ENCODE data around the gene ZNF385B. TPM values are rescaled to one million over a fixed set of nuclear protein-coding genes. Genes with fewer than 3 reads are reported as not detected.

ZNF385B gene
- total RNA-seq, 1 experiment from 2014 or later, result 0.33 TPM

- Mint-ChIP-seq H3K9me3 (ENCODE audit: unreplicated experiment) (no peaks in the 10 kb centered on the region), H3K4me3 (ENCODE audit: unreplicated experiment) (no peak overlapping the region), H3K36me3 (ENCODE audit: insufficient read depth, unreplicated experiment) (no peaks in the 10 kb centered on the region), H3K27me3 (ENCODE audit: insufficient read depth, unreplicated experiment) (no peaks in the 10 kb centered on the region), H3K27ac (ENCODE audit: low read depth, unreplicated experiment) (no peak overlapping the region), H3K4me1 (ENCODE audit: insufficient read depth, unreplicated experiment) (peaks cover 6% of the 10 kb centered on the region)
- intact Hi-C loops (cut with micrococcal nuclease), result no loop called here
- no TSS peak for BruUV-seq (replicated peaks)
- ChIA-PET POLR2A (interaction anchor here (0.6 kb wide), 1 partner anchor 936 kb away, joined by 4 read pairs; no protein-coding TSS in a partner anchor), CTCF (interaction anchor here (0.5 kb wide), 1 partner anchor 1164 kb away, joined by 3 read pairs; no protein-coding TSS in a partner anchor)
- DNase-seq (ENCODE audit: unreplicated experiment), result no peak
- TF ChIP-seq CTCF (IDR thresholded peaks at IDR 0.05; ENCODE audit: unreplicated experiment), result no peak
Observed at GRCh38 chr2:179686069-179686468, 175.3 kb downstream of the ZNF385B start.

GRCh38 chr2:179685146-179685545 is 176.3 kb downstream of the ZNF385B start:
- no peak for TF ChIP-seq CTCF (IDR thresholded peaks at IDR 0.05; ENCODE audit: unreplicated experiment)
- no TSS peak for BruUV-seq (replicated peaks)
- ChIA-PET CTCF (no interaction called here), POLR2A (no interaction called here)
- H3K36me3 Mint-ChIP-seq (ENCODE audit: insufficient read depth, unreplicated experiment), result no peaks in the 10 kb centered on the region
- H3K27me3 Mint-ChIP-seq (ENCODE audit: insufficient read depth, unreplicated experiment), result no peaks in the 10 kb centered on the region
- intact Hi-C loops (cut with micrococcal nuclease), result no loop called here
- no peak overlapping the region for H3K27ac Mint-ChIP-seq (ENCODE audit: low read depth, unreplicated experiment)
- H3K4me3 Mint-ChIP-seq (ENCODE audit: unreplicated experiment), result no peak overlapping the region
- no peaks in the 10 kb centered on the region for H3K9me3 Mint-ChIP-seq (ENCODE audit: unreplicated experiment)
- peaks cover 6% of the 10 kb centered on the region for H3K4me1 Mint-ChIP-seq (ENCODE audit: insufficient read depth, unreplicated experiment)
- no peak for DNase-seq (ENCODE audit: unreplicated experiment)

- no peaks in the 10 kb centered on the region for H3K9me3 Mint-ChIP-seq (ENCODE audit: unreplicated experiment)
- POLR2A ChIA-PET, result interaction anchor here (0.6 kb wide), 1 partner anchor 291 kb away, joined by 3 read pairs; no protein-coding TSS in a partner anchor
- BruUV-seq (replicated peaks), result no TSS peak
- no peaks in the 10 kb centered on the region for H3K27me3 Mint-ChIP-seq (ENCODE audit: insufficient read depth, unreplicated experiment)
- no peaks in the 10 kb centered on the region for H3K36me3 Mint-ChIP-seq (ENCODE audit: insufficient read depth, unreplicated experiment)
- no peak overlapping the region for H3K4me3 Mint-ChIP-seq (ENCODE audit: unreplicated experiment)
- CTCF ChIA-PET, result interaction anchor here (0.8 kb wide), 1 partner anchor 80 kb away, joined by 3 read pairs; no protein-coding TSS in a partner anchor
- H3K27ac Mint-ChIP-seq (ENCODE audit: low read depth, unreplicated experiment), result no peak overlapping the region
- intact Hi-C loops (cut with micrococcal nuclease), result no loop called here
- peaks cover 6% of the 10 kb centered on the region for H3K4me1 Mint-ChIP-seq (ENCODE audit: insufficient read depth, unreplicated experiment)
- no peak for TF ChIP-seq CTCF (IDR thresholded peaks at IDR 0.05; ENCODE audit: unreplicated experiment)
- DNase-seq (ENCODE audit: unreplicated experiment), result no peak
Observed at GRCh38 chr2:179682756-179683155, 178.7 kb downstream of the ZNF385B start.

GRCh38 chr2:179677746-179678505 is 183.5 kb downstream of the ZNF385B start:
- POLR2A ChIA-PET, result no interaction called here
- intact Hi-C loops (cut with micrococcal nuclease), result no loop called here
- peaks cover 4% of the 10 kb centered on the region for H3K36me3 Mint-ChIP-seq (ENCODE audit: insufficient read depth, unreplicated experiment)
- H3K4me3 Mint-ChIP-seq (ENCODE audit: unreplicated experiment), result no peak overlapping the region
- H3K27me3 Mint-ChIP-seq (ENCODE audit: insufficient read depth, unreplicated experiment), result no peaks in the 10 kb centered on the region
- no peak for TF ChIP-seq CTCF (IDR thresholded peaks at IDR 0.05; ENCODE audit: unreplicated experiment)
- DNase-seq (ENCODE audit: unreplicated experiment), result no peak
- CTCF ChIA-PET, result interaction anchor here (0.6 kb wide), 2 partner anchors 754 to 1152 kb away, joined by 3 to 5 read pairs; no protein-coding TSS in a partner anchor
- no peak overlapping the region for H3K27ac Mint-ChIP-seq (ENCODE audit: low read depth, unreplicated experiment)
- H3K9me3 Mint-ChIP-seq (ENCODE audit: unreplicated experiment), result no peaks in the 10 kb centered on the region
- no TSS peak for BruUV-seq (replicated peaks)
- H3K4me1 Mint-ChIP-seq (ENCODE audit: insufficient read depth, unreplicated experiment), result no peaks in the 10 kb centered on the region

Data from MCF 10A (cell line).